Fibroblast of lung (primary cell): ENCODE results near the gene ENO3. TPM values are rescaled to one million over a fixed set of nuclear protein-coding genes. Genes with fewer than 3 reads are reported as not detected.

ENCODE experiments used
- DNase-seq, 2 donors: peaks; one replicate each; pipeline versions ENCODE4 v3.0.0 to v3.0.0-alpha.2; 2010; ENCODE audit warnings: low read depth in 2 of 2
- H2AFZ ChIP-seq: 2 replicates; pipeline ENCODE4 v1.5.1; 2012; ENCODE audit warnings: low read length, control low read depth, inconsistent platforms
- H3K27ac ChIP-seq: 2 replicates; pipeline ENCODE4 v1.5.1; 2011; ENCODE audit warnings: low read length, control low read depth; ENCODE audit not compliant: insufficient read depth
- H3K27me3 ChIP-seq: 2 replicates; pipeline ENCODE4 v1.5.1; 2011; ENCODE audit warnings: mild to moderate bottlenecking, low read length; ENCODE audit not compliant: control insufficient read depth, insufficient read depth
- H3K36me3 ChIP-seq: 2 replicates; pipeline ENCODE4 v1.5.1; 2011; ENCODE audit warnings: low read length; ENCODE audit not compliant: control insufficient read depth, insufficient read depth
- H3K4me1 ChIP-seq: 2 replicates; pipeline ENCODE4 v1.5.1; 2011; ENCODE audit warnings: low read length; ENCODE audit not compliant: control insufficient read depth, insufficient read depth; ENCODE audit errors: extremely low read depth
- H3K4me2 ChIP-seq: 2 replicates; pipeline ENCODE4 v1.5.1; 2011; ENCODE audit warnings: low read length, control low read depth; ENCODE audit not compliant: insufficient read depth; ENCODE audit errors: extremely low read depth
- H3K4me3 ChIP-seq, 4 experiments: fragments of 200-600 bp in 1 of 4; sonication (generic) in 1 of 4; replicated peaks in 1 of 4; 2 replicates each; pipeline ENCODE4 v1.5.1; 2011 to 2016; ENCODE audit warnings: low read length in 4 of 4, low read depth in 3 of 4, mild to moderate bottlenecking in 3 of 4, control low read depth in 2 of 4, inconsistent platforms in 1 of 4, mixed read lengths in 1 of 4; ENCODE audit not compliant: insufficient read depth in 1 of 4; ENCODE audit errors: control extremely low read depth in 1 of 4
- H3K79me2 ChIP-seq: 2 replicates; pipeline ENCODE4 v1.5.1; 2012; ENCODE audit warnings: mild to moderate bottlenecking, low read length, inconsistent platforms; ENCODE audit not compliant: control insufficient read depth, insufficient read depth
- H3K9ac ChIP-seq: 2 replicates; pipeline ENCODE4 v1.5.1; 2011; ENCODE audit warnings: mild to moderate bottlenecking, low read length, control low read depth; ENCODE audit not compliant: insufficient read depth
- H3K9me3 ChIP-seq: 2 replicates; pipeline ENCODE4 v1.5.1; 2012; ENCODE audit warnings: low read depth, low read length; ENCODE audit not compliant: control insufficient read depth, insufficient read depth
- H4K20me1 ChIP-seq: 2 replicates; pipeline ENCODE4 v1.5.1; 2011; ENCODE audit warnings: low read length; ENCODE audit not compliant: control insufficient read depth, insufficient read depth; ENCODE audit errors: extremely low read depth
- EZH2 ChIP-seq: IDR thresholded peaks from 2 replicates; pipeline ENCODE4 v1.5.1; 2012; ENCODE audit warnings: low read length, control low read depth, mild to moderate bottlenecking; ENCODE audit errors: missing control alignments
- polyA plus RNA-seq, 2 donors: library from polyadenylated mRNA; depleted of rRNA in 1 of 2; stranded (reverse) in 1 of 2; unstranded in 1 of 2; fragments of >200 nt; gene quantifications; 2 replicates each; pipeline ENCODE4 v1.2.1, GENCODE V29; 2011 to 2012; ENCODE audit warnings: missing spikeins in 1 of 2
- total RNA-seq: library from RNA; depleted of rRNA; stranded (reverse); fragments of >200 nt; gene quantifications from 2 replicates; pipeline ENCODE4 v1.2.1, GENCODE V29; 2014
- TF ChIP-seq, protein P1 (sequence below), 2 donors: IDR thresholded peaks in 1 of 2; conservative IDR thresholded peaks in 1 of 2; 1 replicate in 1 of 2; 2 replicates in 1 of 2; pipeline ENCODE4 v1.5.1; 2011 to 2012; ENCODE audit warnings: low read length in 2 of 2, control low read depth in 1 of 2, inconsistent platforms in 1 of 2, low read depth in 1 of 2, mild to moderate bottlenecking in 1 of 2

The ENO3 gene
- total and polyA plus RNA-seq, 2 donors (not counting 1 experiment from before 2014, with no cell fraction given): 2.0 to 4.3 TPM

DNA sequence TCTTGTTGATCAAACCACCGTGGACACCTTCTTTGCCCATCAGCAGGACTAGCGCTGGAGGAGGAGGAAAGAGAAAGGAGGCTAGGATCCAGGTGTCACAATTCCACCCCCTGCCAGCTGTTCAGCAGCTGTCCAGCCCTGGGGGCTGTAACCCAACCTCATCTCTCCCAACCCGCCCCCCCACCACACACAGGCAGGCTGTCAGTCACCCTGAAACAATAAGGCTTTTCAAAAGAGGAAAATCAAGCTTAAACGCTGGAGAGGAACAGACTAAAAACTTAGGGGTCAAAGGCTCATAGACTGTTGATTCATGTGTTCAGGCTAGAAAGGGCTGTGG is 5.0 kb upstream of the ENO3 start:
- H3K79me2 ChIP-seq: peaks cover 74% of the 10 kb centered on the region
- no peak for DNase-seq

DNA sequence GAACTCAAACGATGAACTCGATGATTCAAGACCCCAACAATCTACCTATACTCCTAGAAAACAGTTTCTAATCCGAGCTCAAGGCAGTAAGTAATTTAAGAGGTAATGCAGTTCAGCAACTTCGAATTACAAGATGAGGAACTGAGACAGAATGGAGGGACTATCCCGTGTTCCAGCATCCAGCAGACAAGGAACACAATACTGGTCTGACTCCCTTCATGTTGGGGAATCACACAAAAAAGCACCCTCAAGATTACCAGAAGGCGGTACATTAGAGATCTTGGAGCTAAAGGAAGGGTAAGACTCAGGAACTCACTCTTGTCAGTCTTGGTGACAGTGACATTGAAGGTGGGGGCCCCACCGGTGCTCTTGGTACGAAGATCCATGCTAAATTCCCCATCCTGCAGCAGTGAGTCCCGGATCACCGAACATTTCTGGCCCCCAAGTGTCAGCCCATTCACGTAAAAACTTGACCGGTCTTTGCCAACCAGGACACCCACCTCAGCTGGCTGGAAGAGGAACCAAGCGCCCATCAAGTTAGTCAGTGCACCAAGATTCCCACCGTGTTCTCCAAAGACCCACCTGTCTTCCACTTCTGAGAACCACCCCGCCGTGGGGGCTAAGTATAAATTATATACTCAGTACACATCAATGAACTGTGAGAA is 4.5 kb upstream of the ENO3 start:
- TF ChIP-seq, protein P1, sequence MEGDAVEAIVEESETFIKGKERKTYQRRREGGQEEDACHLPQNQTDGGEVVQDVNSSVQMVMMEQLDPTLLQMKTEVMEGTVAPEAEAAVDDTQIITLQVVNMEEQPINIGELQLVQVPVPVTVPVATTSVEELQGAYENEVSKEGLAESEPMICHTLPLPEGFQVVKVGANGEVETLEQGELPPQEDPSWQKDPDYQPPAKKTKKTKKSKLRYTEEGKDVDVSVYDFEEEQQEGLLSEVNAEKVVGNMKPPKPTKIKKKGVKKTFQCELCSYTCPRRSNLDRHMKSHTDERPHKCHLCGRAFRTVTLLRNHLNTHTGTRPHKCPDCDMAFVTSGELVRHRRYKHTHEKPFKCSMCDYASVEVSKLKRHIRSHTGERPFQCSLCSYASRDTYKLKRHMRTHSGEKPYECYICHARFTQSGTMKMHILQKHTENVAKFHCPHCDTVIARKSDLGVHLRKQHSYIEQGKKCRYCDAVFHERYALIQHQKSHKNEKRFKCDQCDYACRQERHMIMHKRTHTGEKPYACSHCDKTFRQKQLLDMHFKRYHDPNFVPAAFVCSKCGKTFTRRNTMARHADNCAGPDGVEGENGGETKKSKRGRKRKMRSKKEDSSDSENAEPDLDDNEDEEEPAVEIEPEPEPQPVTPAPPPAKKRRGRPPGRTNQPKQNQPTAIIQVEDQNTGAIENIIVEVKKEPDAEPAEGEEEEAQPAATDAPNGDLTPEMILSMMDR (conservative IDR thresholded peaks at IDR 0.05 in 1 of 2, IDR thresholded peaks at IDR 0.05 in 1 of 2; ENCODE audit: low read depth in 1 of 2, low read length in 2 of 2): no peak
- no peak for TF ChIP-seq EZH2
- peak overlapping the region; percentile 66 for H3K9ac ChIP-seq
- H3K4me3 ChIP-seq: peak overlapping the region; percentile 97 to 98 (median 97)
- peaks cover 27% of the 10 kb centered on the region for H3K36me3 ChIP-seq
- H3K79me2 ChIP-seq: peaks cover 69% of the 10 kb centered on the region
- peaks cover 21% of the 10 kb centered on the region for H3K4me1 ChIP-seq
- H2AFZ ChIP-seq: no peak overlapping the region
- no peaks in the 10 kb centered on the region for H3K9me3 ChIP-seq
- peak overlapping the region; percentile 73 for H3K27ac ChIP-seq
- no peak for DNase-seq
- peaks cover 2% of the 10 kb centered on the region for H4K20me1 ChIP-seq
- H3K27me3 ChIP-seq: no peaks in the 10 kb centered on the region
- H3K4me2 ChIP-seq: peak overlapping the region; percentile 61

More for the DNA sequence above, 5.0 kb upstream of the ENO3 start:
- Histone ChIP-seq H3K4me2 (peak overlapping the region; percentile 61), H3K4me1 (peaks cover 24% of the 10 kb centered on the region), H3K9ac (no peak overlapping the region), H3K27me3 (no peaks in the 10 kb centered on the region), H3K4me3 (peak overlapping the region; percentile 97 to 98 (median 97)), H3K9me3 (no peaks in the 10 kb centered on the region), H2AFZ (no peak overlapping the region), H3K36me3 (peaks cover 27% of the 10 kb centered on the region), H3K27ac (peak overlapping the region; percentile 74), H4K20me1 (peaks cover 2% of the 10 kb centered on the region)
- TF ChIP-seq EZH2: no peak
- TF ChIP-seq, protein P1 (conservative IDR thresholded peaks at IDR 0.05 in 1 of 2, IDR thresholded peaks at IDR 0.05 in 1 of 2; ENCODE audit: low read depth in 1 of 2, low read length in 2 of 2): no peak

DNA sequence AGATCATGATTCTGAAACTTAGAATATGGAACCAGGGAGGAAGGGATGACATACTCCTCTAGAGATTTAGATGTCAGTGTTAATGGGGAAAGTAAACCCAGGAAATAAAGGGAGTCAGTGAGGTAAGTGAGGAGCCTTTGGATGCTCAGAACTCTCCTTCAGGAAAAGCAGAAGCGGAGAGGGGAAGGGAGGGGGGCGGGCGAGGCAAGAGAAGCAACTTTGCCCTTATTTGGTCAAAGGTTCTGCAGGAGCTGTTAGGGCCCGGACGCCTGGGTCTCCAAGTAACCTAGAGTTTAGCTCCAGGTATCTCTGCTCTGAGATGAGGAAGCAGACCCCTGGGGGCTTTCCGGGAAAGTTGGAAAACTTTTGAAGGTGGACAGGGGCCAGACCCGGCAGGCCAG is 3.9 kb upstream of the ENO3 start:
- H3K4me3 ChIP-seq: peak overlapping the region; percentile 97 to 98 (median 97)
- peak overlapping the region; percentile 61 for H3K4me2 ChIP-seq
- no peaks in the 10 kb centered on the region for H3K27me3 ChIP-seq
- H4K20me1 ChIP-seq: peaks cover 2% of the 10 kb centered on the region
- H3K27ac ChIP-seq: peak overlapping the region; percentile 73
- H3K79me2 ChIP-seq: peaks cover 63% of the 10 kb centered on the region
- H3K4me1 ChIP-seq: peaks cover 22% of the 10 kb centered on the region
- H3K9me3 ChIP-seq: no peaks in the 10 kb centered on the region
- no peak for DNase-seq
- H2AFZ ChIP-seq: no peak overlapping the region
- peak overlapping the region; percentile 66 for H3K9ac ChIP-seq
- peaks cover 27% of the 10 kb centered on the region for H3K36me3 ChIP-seq
- TF ChIP-seq, protein P1 (conservative IDR thresholded peaks at IDR 0.05 in 1 of 2, IDR thresholded peaks at IDR 0.05 in 1 of 2; ENCODE audit: low read depth in 1 of 2, low read length in 2 of 2): no peak
- TF ChIP-seq EZH2: no peak
